Activated T-helper 1 cell treated with anti-CD3 and anti-CD28 coated beads, Interleukin-12 subunit alpha, Interleukin-12 subunit beta, Interleukin-2, Interleukin-4 antibody, amounts not matched to agents 30 ng/mL and 10 ng/mL and 1 ng/mL, durations not matched to agents 14 hours and 24 hours and 36 hours (primary cell): ENCODE data around the gene LY6G6C. TPM values are rescaled to one million over a fixed set of nuclear protein-coding genes. Genes with fewer than 3 reads are reported as not detected.

Source experiments
- DNase-seq: peaks from one replicate; pipeline ENCODE4 v3.0.0; 2021; ENCODE audit warnings: low spot score
- H3K27ac Mint-ChIP-seq: one replicate; pipeline ENCODE4 v1.8.0; 2021; ENCODE audit warnings: mild to moderate bottlenecking, mixed read lengths
- H3K27me3 Mint-ChIP-seq: one replicate; pipeline ENCODE4 v1.8.0; 2022; ENCODE audit warnings: mild to moderate bottlenecking, moderate library complexity, mixed read lengths; ENCODE audit not compliant: insufficient read depth
- H3K36me3 Mint-ChIP-seq: one replicate; pipeline ENCODE4 v1.8.0; 2021; ENCODE audit warnings: low read depth, mixed read lengths
- H3K4me1 Mint-ChIP-seq: one replicate; pipeline ENCODE4 v1.8.0; 2021; ENCODE audit warnings: low read depth, mixed read lengths
- H3K4me3 Mint-ChIP-seq: one replicate; pipeline ENCODE4 v1.8.0; 2021; ENCODE audit warnings: mild to moderate bottlenecking, moderate library complexity, mixed read lengths
- H3K9me3 Mint-ChIP-seq: one replicate; pipeline ENCODE4 v1.8.0; 2021; ENCODE audit warnings: mixed read lengths
- intact Hi-C: fragments of 100-400 bp; cut with micrococcal nuclease; formaldehyde crosslinking; loops from one replicate; pipeline ENCODE4 v1.15.1; 2024
- total RNA-seq: library from RNA; stranded (reverse); gene quantifications from 2 replicates; pipeline ENCODE4 v1.2.3, GENCODE V29; 2022

LY6G6C gene
- total RNA-seq, 1 donor from 2014 or later = not detected

DNA sequence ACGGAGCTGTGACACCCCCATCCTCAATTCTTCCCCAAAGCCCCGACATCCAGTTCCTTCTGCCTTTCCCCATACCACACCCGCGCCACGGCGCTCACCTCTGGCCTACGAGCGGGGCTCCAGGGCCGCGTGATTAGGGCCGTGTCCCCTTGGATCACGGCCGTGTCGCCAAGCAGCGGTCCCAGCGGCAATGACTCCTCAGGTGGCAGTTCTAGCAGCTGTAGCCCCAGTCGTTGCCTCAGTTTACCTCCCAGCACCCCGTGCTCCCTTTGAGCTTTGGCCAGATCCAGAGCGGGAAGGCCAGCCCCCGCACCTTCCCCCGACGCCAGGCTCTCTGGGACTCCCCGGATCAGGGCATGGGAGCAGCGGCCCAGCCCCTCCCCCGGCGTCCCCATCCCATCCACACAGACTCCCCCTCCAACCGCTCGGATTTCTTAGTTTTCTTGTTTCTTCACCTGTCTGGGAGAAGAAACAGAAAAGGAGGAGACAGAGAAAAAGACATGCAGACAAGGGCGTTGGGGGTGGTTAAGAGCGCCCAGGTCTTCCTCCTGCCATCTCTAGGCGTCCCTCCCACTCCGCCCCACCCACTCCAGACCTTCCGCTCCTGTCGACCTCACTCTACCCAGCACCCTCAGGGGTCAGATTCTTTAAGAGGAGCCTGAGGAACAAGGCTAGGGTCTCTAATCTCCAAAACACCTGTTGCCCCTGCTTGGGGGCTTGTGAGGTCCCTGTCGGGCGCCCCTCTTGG, 7.4 kb upstream of the LY6G6C start, which contains the start of gene DDAH2:
DDAH2 (minus strand) TSS at position 533 of the 748 bp plus-strand sequence; CDS start at position 395, 138 bp downstream.
- DNase-seq = no peak
- Mint-ChIP-seq H3K4me3 (peak within 1 kb of the TSS; percentile 95), H3K27me3 (no peaks in the 10 kb centered on the region), H3K27ac (peak within 1 kb of the TSS; percentile 74), H3K9me3 (no peaks in the 10 kb centered on the region), H3K36me3 (peaks cover 23% of the 10 kb centered on the region), H3K4me1 (peaks cover 48% of the 10 kb centered on the region)
- intact Hi-C loops = loop anchor here (1.0 to 2.0 kb wide), 6 partner anchors 9 to 168 kb away; partner anchors contain the start of genes ABHD16A and EHMT2

DNA sequence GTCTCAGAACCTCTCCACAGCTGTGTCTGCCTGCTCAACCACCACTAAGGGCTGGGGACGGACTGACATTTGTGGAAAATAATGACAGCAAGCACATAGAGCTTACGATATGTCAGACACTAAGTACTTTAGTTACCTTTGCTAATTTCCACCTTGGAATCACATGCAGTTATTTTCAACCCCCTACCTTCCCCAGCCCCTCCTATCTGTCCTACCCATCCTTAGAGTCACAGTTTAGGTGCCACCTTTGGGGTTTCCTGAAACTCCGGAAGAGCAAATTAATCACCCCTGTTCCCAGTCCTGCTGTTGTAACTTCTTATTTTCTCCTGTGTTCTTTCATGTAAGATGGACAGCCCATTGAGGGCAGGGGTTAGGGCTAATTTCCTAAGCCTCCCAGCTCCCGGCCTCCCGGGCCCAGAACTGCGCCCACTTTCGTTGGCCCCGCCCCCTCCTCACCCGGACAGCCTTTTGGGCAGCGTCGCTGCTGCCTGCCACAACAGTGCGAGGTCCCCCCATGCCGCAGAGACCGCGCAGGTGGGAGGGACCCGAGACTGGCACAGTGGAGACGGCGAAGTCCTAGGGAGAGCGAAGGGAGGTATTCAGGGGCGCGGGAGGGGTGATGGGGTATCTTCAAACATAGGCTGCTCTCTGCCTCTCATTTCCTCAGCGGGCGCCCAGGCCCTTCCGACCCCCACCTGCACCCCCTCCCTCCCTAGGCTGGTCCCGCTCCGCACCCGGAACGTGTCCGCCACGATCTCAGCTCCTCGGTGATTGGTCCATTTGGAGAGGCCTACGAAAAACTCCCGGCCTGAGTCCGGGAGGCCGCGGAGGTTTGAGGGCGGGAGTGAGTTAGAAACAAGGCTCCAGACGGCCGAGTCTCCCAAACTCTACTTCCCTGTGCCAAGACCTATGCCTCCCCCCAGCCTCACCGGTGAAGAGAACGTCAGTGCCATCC, 6.4 kb upstream of the LY6G6C start:
- intact Hi-C loops = loop anchor here (2.0 kb wide), 1 partner anchor 169 kb away; the partner anchor contains the start of gene EHMT2
- H3K4me1 Mint-ChIP-seq = peaks cover 40% of the 10 kb centered on the region
- peak overlapping the region; percentile 64 for H3K4me3 Mint-ChIP-seq
- no peak for DNase-seq
- peaks cover 14% of the 10 kb centered on the region for H3K36me3 Mint-ChIP-seq
- H3K27me3 Mint-ChIP-seq = no peaks in the 10 kb centered on the region
- H3K27ac Mint-ChIP-seq = peak overlapping the region; percentile 73
- no peaks in the 10 kb centered on the region for H3K9me3 Mint-ChIP-seq

DNA sequence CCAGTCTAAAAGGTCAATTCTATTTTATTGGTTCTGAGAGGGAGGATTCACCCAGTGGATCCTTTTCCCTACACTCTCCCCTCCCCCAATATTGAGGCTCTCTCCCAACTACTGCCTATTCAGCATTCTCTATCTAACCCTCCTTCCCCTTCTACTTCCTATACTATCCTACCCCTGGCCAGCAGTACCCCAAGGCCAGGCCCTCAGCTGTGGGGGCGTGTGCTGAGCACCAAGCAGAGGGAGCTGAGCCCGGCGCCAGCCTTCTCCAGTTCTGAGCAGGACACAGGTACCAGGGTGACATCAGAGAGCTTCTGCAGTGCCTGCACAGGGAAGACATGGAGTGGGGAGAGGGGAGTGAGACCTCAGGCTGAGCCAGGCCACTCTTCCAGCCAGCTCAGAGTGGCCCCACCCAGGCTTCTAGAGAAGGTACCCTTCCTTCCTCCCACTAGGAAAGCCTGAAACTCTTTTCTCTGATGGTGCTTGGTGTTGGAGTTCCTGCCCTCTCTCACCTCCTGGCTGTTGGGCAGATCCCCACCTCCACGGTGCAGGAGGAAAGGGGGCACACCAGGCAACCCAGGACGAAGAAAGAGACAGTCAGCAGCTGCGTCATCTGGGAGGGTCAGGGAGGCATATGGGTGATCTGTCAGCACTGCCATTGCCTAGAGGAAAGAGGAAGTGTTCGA, 5.6 kb upstream of the LY6G6C start:
- Mint-ChIP-seq H3K9me3 (no peaks in the 10 kb centered on the region), H3K4me1 (peaks cover 40% of the 10 kb centered on the region), H3K27ac (peak overlapping the region; percentile 73), H3K36me3 (peaks cover 14% of the 10 kb centered on the region), H3K27me3 (no peaks in the 10 kb centered on the region), H3K4me3 (peak overlapping the region; percentile 64)
- DNase-seq = no peak
- intact Hi-C loops = no loop called here

DNA sequence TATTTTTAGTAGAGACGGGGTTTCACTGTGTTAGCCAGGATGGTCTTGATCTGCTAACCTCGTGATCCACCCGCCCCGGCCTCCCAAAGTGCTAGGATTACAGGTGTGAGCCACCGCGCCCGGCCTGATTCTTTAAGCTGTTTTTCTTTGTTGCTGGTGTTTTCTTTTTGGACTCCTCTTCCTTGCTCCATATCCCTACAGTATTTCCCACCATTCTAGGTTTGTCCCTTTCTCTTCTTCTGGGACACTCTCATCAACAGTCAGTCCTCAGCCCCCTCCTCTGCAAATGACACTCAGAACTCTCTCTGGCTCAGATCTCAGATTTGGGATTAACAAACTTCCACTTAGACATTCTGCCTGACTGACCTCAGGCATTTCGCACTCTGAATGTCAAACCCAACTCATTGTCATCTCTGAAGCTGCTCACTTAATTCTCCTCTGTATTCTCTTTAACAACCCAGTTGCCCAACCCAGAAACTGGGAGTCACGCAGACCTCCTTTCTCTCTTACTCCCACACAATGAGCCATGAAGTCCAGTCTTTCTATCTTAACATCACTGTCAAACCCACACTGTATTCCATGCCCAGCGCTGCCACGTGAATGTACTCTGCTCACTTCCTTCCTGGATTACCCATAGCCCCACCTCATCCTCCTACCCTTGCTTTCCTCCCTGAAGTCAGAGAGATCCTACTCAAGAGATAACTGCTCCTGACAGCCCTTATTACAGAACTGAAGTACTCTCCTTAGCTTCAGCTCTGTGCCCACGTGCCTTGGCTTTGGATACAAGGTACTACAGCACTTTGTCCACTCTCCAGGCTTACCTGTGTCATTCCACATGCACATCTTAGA, 4.2 kb upstream of the LY6G6C start:
- Mint-ChIP-seq H3K4me1 (peaks cover 40% of the 10 kb centered on the region), H3K27ac (peak overlapping the region; percentile 2), H3K36me3 (peaks cover 6% of the 10 kb centered on the region), H3K9me3 (no peaks in the 10 kb centered on the region), H3K4me3 (no peak overlapping the region), H3K27me3 (no peaks in the 10 kb centered on the region)
- intact Hi-C loops = no loop called here
- no peak for DNase-seq

DNA sequence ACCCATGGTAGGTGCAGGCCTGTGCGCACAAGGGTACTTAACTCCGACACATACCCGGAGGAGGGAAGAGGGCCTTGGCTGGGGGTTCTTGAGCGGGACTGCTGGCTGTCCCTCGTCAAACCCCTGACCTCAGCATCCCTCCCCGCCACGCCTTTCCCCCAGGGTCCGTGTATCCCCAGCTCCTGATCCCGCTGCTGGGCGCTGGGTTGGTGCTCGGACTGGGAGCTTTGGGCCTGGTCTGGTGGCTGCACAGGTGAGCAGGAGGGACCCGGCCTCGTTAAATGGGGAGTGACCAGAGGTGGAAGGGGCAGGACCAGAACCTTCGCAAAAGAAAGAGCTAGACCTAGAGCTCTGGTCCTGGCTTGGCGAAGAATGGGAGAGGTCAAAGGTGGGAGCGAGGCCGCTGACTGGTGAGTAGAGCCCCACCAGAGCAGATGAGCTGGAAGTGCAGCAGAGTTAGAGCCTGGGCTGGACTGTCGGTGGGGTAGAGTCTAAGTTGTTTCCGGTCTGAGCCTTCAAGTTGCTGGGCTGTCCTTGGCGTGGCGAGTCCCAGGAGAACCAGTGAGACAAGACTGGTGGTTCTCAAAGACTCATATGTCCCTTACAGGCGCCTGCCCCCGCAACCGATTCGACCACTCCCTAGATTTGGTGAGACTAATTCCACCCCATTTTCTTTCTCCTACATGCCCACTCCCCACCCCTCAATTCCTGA, 2.6 kb upstream of the LY6G6C start:
- H3K36me3 Mint-ChIP-seq = no peaks in the 10 kb centered on the region
- no peak overlapping the region for H3K27ac Mint-ChIP-seq
- H3K27me3 Mint-ChIP-seq = no peaks in the 10 kb centered on the region
- H3K9me3 Mint-ChIP-seq = no peaks in the 10 kb centered on the region
- no peak overlapping the region for H3K4me3 Mint-ChIP-seq
- DNase-seq = no peak
- H3K4me1 Mint-ChIP-seq = peaks cover 27% of the 10 kb centered on the region
- intact Hi-C loops = no loop called here

DNA sequence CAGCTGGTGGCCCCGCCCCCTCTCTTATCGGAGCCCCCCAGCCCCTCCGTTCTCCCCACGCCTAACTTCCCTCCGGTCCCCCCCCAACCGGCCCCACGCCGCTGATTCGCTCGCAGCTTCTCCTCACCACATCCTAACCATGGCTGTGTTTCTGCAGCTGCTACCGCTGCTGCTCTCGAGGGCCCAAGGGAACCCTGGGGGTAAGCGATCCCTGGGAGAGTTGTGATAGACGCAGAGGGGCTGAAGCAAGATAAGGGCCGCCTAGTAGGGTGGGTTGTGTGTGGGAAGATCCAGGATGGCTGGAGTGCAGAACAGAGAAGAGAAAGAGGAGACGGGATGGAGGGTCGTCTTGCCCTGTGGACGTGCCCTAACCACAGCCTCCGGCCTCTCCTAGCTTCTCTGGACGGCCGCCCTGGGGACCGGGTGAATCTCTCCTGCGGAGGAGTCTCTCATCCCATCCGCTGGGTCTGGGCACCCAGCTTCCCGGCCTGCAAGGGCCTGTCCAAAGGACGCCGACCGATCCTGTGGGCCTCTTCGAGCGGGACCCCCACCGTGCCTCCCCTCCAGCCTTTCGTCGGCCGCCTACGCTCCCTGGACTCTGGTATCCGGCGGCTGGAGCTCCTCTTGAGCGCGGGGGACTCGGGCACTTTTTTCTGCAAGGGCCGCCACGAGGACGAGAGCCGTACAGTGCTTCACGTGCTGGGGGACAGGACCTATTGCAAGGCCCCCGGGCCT, 1.9 kb upstream of the LY6G6C start, which contains the start of gene MPIG6B:
MPIG6B (plus strand) TSS at position 129 of the 735 bp plus-strand sequence; CDS start at position 140, 11 bp downstream.
- Mint-ChIP-seq H3K9me3 (no peaks in the 10 kb centered on the region), H3K27ac (no peak within 1 kb of the TSS), H3K27me3 (no peaks in the 10 kb centered on the region), H3K4me1 (peaks cover 25% of the 10 kb centered on the region), H3K4me3 (no peak within 1 kb of the TSS), H3K36me3 (no peaks in the 10 kb centered on the region)
- DNase-seq = no peak
- intact Hi-C loops = no loop called here

DNA sequence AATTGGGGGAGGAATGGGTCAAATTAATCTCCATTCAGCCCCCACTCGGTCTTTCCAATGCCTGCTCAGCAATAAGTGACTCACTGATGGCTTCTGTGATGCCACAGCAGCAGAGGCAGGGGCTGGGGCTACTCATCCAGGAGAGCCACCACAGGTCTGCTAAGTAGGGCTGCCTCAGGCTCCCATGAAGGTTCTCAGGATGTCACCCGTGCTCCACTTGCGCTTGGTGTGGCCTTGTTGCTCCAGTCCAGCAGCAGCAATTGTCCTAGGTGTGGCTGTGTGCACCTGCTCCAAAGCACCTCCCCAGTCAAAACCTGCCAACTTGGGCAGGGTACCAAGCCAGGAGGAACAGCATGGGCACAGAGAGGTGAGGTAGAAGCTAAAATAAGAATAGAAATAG, 627 bp upstream of the LY6G6C start:
- intact Hi-C loops = no loop called here
- no peaks in the 10 kb centered on the region for H3K9me3 Mint-ChIP-seq
- H3K36me3 Mint-ChIP-seq = no peaks in the 10 kb centered on the region
- H3K27ac Mint-ChIP-seq = no peak overlapping the region
- no peaks in the 10 kb centered on the region for H3K27me3 Mint-ChIP-seq
- peaks cover 18% of the 10 kb centered on the region for H3K4me1 Mint-ChIP-seq
- H3K4me3 Mint-ChIP-seq = no peak overlapping the region
- DNase-seq = no peak

DNA sequence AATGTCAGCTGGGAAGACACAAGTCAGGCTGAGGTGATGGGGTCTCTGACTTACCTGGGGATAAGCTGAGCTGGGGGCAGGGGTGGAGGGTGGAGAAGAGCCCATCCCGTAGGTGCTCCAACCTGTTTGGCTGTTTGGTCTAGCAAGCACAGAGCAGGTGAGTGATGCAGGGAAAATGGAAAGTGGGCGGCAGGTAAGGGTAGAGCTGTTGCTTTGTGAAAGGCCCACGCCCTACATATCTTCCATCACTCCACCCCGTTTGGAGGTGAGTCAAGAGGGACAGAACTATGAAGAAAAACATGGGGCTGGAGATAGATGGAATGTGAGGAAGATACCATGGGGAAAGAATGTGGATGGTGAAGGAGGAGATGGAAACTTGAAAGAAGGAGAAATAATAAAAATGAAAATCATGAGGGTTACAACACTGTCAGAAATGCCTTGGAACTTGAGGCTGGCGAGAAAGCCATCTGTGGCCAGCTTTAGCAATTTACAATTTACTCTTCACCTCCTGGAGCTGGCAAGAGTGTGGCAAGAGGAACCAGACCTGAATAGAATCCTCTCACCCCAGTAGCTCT, 1.3 kb downstream of the LY6G6C start:
- no peaks in the 10 kb centered on the region for H3K27me3 Mint-ChIP-seq
- H3K27ac Mint-ChIP-seq = no peak overlapping the region
- H3K4me1 Mint-ChIP-seq = no peaks in the 10 kb centered on the region
- intact Hi-C loops = no loop called here
- no peak for DNase-seq
- H3K36me3 Mint-ChIP-seq = no peaks in the 10 kb centered on the region
- H3K9me3 Mint-ChIP-seq = no peaks in the 10 kb centered on the region
- no peak overlapping the region for H3K4me3 Mint-ChIP-seq

DNA sequence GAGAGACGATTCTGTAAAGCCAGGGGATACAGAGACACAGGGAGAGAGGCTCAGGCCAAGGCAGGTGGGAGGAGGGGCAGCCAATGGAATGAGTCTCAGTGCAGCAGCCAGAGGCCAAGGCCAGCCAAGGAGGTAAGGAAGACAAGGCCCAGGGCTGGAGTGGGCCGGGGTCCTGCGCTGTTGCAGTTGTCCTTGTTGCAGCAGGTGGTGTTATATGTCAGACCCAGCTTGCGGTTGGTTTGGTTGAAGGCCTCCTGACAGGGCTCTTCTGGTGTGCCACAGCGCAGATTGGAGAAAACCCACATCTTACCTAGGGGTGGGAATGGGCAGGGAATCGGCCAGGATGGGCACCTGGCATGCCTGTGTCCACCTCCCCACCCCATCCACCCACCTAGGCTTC, 2.5 kb downstream of the LY6G6C start:
- no peak for DNase-seq
- Mint-ChIP-seq H3K27me3 (peaks cover 5% of the 10 kb centered on the region), H3K36me3 (no peaks in the 10 kb centered on the region), H3K27ac (no peak overlapping the region), H3K9me3 (no peaks in the 10 kb centered on the region), H3K4me1 (peaks cover 3% of the 10 kb centered on the region), H3K4me3 (no peak overlapping the region)
- intact Hi-C loops = no loop called here

DNA sequence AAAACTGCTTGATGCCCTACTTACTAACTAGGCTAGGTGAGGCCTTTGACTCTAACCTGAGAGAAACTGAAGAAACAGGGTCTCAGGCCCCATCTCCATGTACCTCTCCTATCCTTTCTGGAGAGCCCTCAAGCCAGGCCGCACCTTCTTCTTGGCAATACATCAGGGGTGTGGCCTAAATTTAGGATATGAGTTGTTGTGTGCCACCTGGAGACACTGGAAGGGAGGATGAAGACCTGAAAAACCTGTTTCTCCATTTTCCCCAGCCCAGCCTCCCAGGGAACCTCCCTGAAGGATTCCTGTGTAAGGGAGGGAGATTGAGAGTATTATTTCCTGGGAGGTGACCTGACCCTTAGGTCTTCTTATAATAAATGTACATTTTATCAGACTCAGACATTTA, 3.3 kb downstream of the LY6G6C start:
- no peak for DNase-seq
- H3K27me3 Mint-ChIP-seq = peaks cover 6% of the 10 kb centered on the region
- no peaks in the 10 kb centered on the region for H3K36me3 Mint-ChIP-seq
- H3K4me1 Mint-ChIP-seq = peaks cover 5% of the 10 kb centered on the region
- no peak overlapping the region for H3K27ac Mint-ChIP-seq
- no peak overlapping the region for H3K4me3 Mint-ChIP-seq
- intact Hi-C loops = no loop called here
- H3K9me3 Mint-ChIP-seq = no peaks in the 10 kb centered on the region
